ENCODE data around the gene PADI6.

GRCh38 chr1:17404820-17405219, 32.8 kb downstream of the PADI6 start:
- no peak for TF ChIP-seq CTCF (IDR thresholded peaks at IDR 0.05)
- TF ChIP-seq POLR2A (IDR thresholded peaks at IDR 0.05), result no peak
